Measurements from ENCODE around the gene CNPY1. TPM values are rescaled to one million over a fixed set of nuclear protein-coding genes. Genes with fewer than 3 reads are reported as not detected.
A peak's percentile ranks its signal among the peaks of the same experiment; 100 is the strongest.

Gene CNPY1
- total RNA-seq, 1 donor from 2014 or later = not detected

- Histone ChIP-seq H3K36me3 (no peaks in the 10 kb centered on the region), H3K4me3 (no peak overlapping the region), H3K27me3 (ENCODE audit: low read depth) (peaks cover 59% of the 10 kb centered on the region), H3K27ac (no peak overlapping the region), H3K4me1 (no peaks in the 10 kb centered on the region), H3K9me3 (no peaks in the 10 kb centered on the region)
- ATAC-seq (no peak), DNase-seq (no peak)
- intact Hi-C loops (cut with DNase I) = no loop called here
- no peak for TF ChIP-seq CTCF (IDR thresholded peaks at IDR 0.05)
Observed at GRCh38 chr7:155518633-155519032, 27.7 kb downstream of the CNPY1 start.

DNA sequence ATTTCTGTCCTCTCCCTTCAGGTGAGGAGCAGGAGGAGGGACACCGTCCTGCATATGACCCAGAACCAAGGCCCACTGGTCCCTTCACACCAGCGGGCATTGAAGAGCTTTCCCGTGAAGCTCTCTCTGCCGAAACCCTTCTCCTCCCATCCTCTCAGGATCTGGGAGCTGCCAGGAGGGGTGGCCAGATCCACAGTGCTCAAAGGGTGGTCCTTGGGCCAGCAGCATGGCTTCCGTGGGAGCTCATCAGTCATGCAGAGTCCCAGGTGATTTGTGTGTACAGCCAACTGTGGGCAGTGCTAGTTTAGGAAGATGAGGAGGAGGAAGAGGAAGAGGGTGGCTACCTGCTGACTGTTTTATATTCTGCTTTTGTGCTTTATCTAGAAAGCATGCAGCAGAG is 28.4 kb downstream of the CNPY1 start:
- intact Hi-C loops (cut with DNase I) = no loop called here
- Histone ChIP-seq H3K4me1 (no peaks in the 10 kb centered on the region), H3K27ac (no peak overlapping the region), H3K9me3 (no peaks in the 10 kb centered on the region), H3K36me3 (no peaks in the 10 kb centered on the region), H3K27me3 (ENCODE audit: low read depth) (peaks cover 55% of the 10 kb centered on the region), H3K4me3 (no peak overlapping the region)
- DNase-seq (no peak), ATAC-seq (no peak)
- TF ChIP-seq CTCF (IDR thresholded peaks at IDR 0.05) = no peak

GRCh38 chr7:155517452-155517851 is 28.9 kb downstream of the CNPY1 start:
- H3K4me1 ChIP-seq = no peaks in the 10 kb centered on the region

GRCh38 chr7:155516466-155516865 is 29.9 kb downstream of the CNPY1 start:
- no peak for TF ChIP-seq CTCF (IDR thresholded peaks at IDR 0.05)
- no peaks in the 10 kb centered on the region for H3K36me3 ChIP-seq
- H3K9me3 ChIP-seq = no peaks in the 10 kb centered on the region
- H3K4me1 ChIP-seq = no peaks in the 10 kb centered on the region
- no peak overlapping the region for H3K27ac ChIP-seq
- peak in 1 of 2 donors; percentile 32 for ATAC-seq
- no peak overlapping the region for H3K4me3 ChIP-seq
- DNase-seq = no peak
- H3K27me3 ChIP-seq (ENCODE audit: low read depth) = peaks cover 54% of the 10 kb centered on the region
- intact Hi-C loops (cut with DNase I) = no loop called here

More at GRCh38 chr7:155517452-155517851, 28.9 kb downstream of the CNPY1 start:
- Histone ChIP-seq H3K4me3 (no peak overlapping the region), H3K27ac (no peak overlapping the region), H3K36me3 (no peaks in the 10 kb centered on the region), H3K9me3 (no peaks in the 10 kb centered on the region), H3K27me3 (ENCODE audit: low read depth) (peaks cover 54% of the 10 kb centered on the region)
- no peak for ATAC-seq
- no peak for TF ChIP-seq CTCF (IDR thresholded peaks at IDR 0.05)
- DNase-seq = no peak
- intact Hi-C loops (cut with DNase I) = no loop called here

- Histone ChIP-seq H3K36me3 (no peaks in the 10 kb centered on the region), H3K4me1 (no peaks in the 10 kb centered on the region), H3K9me3 (no peaks in the 10 kb centered on the region), H3K4me3 (no peak overlapping the region), H3K27ac (no peak overlapping the region), H3K27me3 (ENCODE audit: low read depth) (peaks cover 64% of the 10 kb centered on the region)
- no peak for ATAC-seq
- TF ChIP-seq CTCF (IDR thresholded peaks at IDR 0.05) = no peak
- no peak for DNase-seq
- intact Hi-C loops (cut with DNase I) = no loop called here
Observed at GRCh38 chr7:155515318-155515717, 31.0 kb downstream of the CNPY1 start.

DNA sequence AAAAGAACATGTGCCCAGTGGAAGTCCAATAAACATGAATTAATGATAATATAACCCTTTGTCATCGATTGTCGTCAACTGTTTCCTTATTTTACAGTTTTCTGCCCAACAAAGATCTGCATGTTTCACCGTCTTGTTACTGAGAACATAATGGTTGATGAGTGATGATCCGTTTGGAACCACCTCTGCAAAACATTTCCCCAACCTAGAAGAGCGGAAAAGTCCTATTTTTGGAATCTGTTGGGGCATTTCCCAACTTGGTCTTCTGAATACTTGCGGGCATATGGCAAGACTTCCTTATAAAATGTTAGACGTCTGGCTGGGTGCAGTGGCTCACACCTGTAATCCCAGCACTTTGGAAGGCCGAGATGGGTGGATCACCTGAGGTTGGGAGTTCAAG is 32.1 kb downstream of the CNPY1 start:
- intact Hi-C loops (cut with DNase I) = no loop called here
- Histone ChIP-seq H3K36me3 (no peaks in the 10 kb centered on the region), H3K4me1 (peaks cover 8% of the 10 kb centered on the region), H3K27ac (no peak overlapping the region), H3K4me3 (no peak overlapping the region), H3K9me3 (no peaks in the 10 kb centered on the region), H3K27me3 (ENCODE audit: low read depth) (peaks cover 74% of the 10 kb centered on the region)
- no peak for TF ChIP-seq CTCF (IDR thresholded peaks at IDR 0.05)
- DNase-seq = no peak
- no peak for ATAC-seq

All from lower lobe of right lung (tissue), 2 donors.